HG02943 (cell line): Measurements from ENCODE around the gene TRAPPC2L.
"Not testable (repeated sequence)": the region's sequence is repeated elsewhere in the genome, so short reads cannot be mapped to it uniquely, and the experiment has no call there.

ENCODE experiments used
- ATAC-seq: cut with Tn5 transposase; IDR thresholded peaks from one replicate; pipeline ENCODE4 v1.9.1; 2021; ENCODE audit warnings: mild to moderate bottlenecking, low read depth, moderate library complexity; ENCODE audit not compliant: unreplicated experiment

TRAPPC2L gene

DNA sequence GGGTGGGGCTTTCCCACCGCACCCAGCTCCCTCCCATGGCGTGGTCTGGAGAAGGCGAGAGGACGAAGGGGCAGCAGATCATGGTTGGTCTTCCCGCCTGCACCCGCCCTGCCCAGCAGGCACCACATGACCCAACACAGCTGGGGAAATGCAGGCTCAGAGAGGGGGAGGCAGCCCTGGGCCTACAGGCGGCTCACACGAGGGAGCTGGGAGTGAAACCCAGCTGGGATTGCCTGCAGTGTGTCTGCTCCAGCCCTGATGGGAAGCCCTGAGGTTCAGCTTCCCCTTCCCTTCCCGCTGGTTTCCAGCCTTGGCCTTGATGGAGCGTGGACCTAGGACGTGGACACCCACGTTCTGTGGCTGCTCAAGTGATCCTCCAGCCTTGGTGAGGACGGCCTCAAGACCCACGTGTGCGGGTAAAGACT is 29.5 kb downstream of the TRAPPC2L start:
- no peak for ATAC-seq

DNA sequence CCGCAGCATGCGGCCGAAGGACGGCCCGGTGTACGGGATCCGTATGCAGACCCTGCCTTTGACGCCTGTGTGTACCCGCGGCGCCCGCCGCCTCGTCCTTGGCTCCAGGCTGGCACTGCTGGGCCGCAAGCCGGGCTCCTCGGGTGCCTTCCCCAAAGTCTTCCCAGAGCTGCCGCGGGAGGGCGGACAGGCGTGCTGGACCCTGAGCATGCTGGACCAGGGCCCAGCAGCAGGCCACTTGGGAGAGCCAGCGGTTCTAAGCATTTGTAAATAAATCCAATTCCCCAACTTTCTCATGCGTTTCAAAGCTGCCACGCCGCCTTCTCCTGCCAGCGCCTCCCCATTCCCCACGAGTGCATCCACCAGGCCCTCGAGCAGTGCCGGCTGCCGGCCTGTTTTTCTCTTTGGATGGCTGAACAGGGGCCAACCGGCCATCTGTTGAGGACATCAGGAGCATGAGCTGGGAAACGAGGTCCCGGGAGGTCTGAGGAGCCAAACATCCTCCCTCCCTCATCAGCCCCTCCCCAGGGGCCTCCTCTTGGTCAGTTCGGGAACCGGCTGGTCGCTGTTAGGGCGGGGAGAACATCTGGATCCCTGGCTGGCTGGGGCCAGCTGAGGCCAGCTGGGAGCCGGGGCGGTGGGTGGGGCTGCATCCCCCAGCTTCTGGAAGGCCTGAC is 30.1 kb downstream of the TRAPPC2L start:
- ATAC-seq: no peak

GRCh38 chr16:88888057-88888456 is 31.1 kb downstream of the TRAPPC2L start:
- ATAC-seq: no peak

- ATAC-seq: no peak
Observed at GRCh38 chr16:88888461-88889387, 31.8 kb downstream of the TRAPPC2L start.

- ATAC-seq: not testable (repeated sequence)
Observed at GRCh38 chr16:88889702-88890352, 32.9 kb downstream of the TRAPPC2L start.

GRCh38 chr16:88891083-88891482 is 34.2 kb downstream of the TRAPPC2L start:
- ATAC-seq: no peak

DNA sequence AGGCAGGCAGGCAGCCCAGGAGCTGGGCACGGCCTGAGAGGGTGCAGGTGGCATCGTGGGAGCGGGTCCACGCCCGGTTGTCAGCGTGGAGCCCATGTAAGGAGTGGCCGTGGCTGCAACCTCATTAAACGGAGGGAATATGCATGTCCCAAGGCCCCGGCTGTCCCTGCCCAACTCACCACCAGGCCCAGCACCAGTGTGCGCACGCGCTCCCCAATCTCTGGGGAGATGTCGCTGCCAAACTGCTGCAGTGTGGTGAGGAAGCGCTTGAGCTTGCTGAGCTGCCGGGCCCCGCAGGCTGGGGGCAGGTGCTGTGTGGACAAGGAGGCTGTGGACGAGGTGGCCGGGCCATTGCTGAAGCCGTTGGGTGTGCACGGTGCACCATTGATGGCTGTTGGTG is 35.1 kb downstream of the TRAPPC2L start:
- no peak for ATAC-seq

DNA sequence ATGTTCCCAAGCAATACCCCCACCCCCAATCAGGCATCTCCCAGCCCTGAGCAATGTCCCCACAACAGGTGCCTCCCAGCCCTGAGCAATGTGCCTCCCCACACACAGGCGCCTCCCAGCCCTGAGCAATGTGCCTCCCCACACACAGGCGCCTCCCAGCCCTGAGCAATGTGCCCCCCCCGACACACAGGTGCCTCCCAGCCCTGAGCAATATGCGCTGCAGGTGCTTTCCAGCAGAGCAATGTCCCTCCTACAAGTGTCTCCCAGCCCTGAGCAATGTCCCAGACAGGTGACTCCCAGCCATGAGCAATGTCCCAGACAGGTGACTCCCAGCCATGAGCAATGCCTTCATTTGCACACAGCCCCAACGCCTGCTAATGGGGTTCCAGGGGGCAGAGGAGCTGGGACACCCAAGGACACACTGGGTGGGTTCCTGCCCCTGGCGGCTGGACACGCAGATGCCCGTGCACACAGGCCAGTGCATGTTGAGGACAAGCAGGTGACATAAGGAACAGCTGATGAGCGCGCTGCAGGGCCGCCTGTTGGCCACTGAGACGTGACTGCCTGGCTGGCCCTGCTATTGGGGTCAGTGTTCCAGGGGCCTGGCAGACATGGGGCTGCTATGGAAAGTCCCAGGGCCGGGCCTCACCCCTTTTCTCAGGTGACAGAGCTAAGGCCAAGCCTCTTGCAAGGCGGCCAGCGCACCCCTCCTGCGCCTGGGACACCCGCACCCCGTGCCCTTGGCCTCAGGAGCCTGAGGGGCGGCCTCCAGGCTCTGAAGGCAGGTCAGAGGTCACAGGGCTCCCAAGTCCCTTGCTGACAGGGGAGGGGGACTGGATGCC is 36.4 kb downstream of the TRAPPC2L start:
- no peak for ATAC-seq

DNA sequence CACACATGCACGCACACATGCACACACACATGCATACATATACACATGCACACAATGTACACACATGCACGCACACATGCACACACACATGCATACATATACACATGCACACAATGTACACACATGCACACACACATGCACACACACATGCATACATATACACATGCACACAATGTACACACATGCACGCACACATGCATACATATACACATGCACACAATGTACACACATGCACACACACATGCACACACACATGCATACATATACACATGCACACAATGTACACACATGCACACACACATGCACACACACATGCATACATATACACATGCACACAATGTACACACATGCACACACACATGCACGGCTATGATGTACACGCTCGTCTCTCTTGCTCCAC is 37.3 kb downstream of the TRAPPC2L start:
- ATAC-seq: not testable (repeated sequence)

DNA sequence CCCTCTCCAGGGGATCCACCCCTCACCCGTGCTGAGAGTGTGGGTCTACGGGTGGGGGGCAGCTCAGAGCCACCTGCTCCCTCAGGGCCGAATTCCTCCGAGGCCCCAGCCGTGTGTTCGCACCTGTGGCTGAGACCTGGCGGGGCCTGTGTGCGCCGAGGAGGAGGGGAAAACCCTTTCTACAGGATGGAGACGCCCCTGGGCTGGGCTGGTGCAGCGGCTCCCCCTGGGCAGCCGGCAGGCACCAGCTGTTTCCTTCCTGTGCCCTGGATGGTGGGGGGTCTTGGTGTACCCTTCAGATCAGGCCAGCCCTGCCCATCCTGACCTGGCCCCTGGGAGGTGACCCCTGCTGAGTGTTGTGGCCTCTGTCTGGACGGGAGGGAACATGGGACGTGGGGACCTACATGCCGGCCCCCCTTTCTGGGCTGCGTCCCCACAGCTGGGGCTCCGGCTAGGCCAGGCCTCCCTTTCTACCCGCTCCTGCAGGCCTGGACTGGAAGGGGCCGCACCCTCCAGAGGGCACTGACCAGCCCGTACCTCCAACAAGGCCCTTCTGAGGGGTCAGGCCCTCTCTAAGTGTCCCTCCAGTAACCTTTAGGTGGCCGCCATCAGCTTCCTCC is 37.9 kb downstream of the TRAPPC2L start:
- no peak for ATAC-seq

DNA sequence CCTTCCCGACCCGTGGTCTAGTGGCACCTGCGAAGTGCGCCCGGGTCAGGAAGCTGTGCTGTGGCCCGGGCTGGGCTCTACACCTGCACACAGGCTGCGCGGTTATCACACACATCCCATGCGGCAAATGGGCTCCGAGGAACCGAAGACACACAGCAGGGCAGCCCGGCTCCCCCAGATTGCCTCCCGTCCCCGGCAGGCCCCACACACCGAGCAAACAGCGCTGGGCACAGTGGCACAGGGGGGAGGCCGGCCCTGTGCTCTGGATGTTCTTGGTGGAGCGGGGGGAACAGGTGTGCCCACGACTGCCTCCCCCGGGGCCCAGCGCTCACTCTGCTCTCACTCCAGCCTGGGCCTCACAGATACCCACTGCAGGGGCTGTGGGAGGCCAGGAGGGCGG is 38.4 kb downstream of the TRAPPC2L start:
- no peak for ATAC-seq

DNA sequence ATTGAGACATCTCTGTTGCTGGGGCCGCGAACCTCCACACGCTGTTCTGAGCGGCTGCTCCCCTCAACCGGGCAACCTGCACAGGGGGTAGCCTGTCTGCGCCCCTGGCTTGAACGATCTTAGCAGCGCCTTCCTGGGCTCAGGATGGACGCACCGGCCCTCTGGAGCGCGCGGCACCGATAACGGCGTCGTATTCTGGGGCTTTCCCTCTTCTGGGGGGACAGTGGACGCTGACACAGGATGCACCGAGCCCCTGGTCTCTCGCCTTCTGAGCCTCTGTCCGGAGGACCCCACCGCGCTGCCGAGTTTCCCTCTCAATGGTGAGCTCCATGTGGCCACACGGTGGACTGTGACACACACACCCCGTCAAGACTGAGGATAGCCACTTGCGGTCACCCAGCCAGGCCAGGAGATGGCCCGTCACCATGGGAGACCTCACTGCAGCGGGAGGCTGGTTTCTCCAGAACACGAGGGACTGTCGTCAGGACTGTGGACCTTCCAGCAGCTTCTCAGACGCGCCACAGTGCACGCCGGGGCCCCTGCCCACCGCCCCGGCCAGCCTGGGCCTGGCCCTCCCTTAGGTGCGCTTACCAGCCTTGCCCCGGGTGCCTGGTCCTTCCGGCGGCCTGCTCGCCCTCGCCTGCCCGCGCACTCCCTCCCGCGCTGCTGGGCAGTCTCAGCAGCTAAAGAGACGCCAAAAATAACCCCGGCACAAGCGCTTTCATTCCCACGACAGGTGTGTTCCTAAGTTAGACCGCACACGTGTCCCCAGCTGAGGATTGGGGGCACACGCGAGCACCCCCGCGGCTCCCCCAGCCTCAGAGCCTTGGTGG is 39.5 kb downstream of the TRAPPC2L start:
- ATAC-seq: no peak

- ATAC-seq: no peak
Observed at GRCh38 chr16:88897696-88898425, 40.9 kb downstream of the TRAPPC2L start.

- no peak for ATAC-seq
Observed at GRCh38 chr16:88899901-88900661, 43.2 kb downstream of the TRAPPC2L start.

DNA sequence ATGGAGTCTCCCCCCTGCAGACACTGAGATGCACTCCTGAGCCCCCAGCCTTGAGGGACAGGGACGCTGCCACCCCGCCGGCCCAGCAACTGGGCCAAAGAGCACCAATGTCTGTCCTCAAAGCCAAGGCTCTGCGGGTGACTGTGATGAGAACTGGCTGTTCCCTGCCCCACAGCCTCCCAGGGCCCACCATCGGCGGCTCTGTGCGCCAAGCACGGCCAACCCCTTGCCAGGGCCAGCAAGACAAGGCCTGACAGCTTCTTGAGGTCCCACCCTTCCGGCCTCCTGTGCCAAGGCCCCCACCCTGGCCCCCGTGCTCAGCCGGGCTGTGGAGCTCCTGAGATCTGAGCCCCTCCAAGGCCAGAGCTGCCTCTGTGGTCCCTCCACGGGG is 43.7 kb downstream of the TRAPPC2L start:
- ATAC-seq: no peak

DNA sequence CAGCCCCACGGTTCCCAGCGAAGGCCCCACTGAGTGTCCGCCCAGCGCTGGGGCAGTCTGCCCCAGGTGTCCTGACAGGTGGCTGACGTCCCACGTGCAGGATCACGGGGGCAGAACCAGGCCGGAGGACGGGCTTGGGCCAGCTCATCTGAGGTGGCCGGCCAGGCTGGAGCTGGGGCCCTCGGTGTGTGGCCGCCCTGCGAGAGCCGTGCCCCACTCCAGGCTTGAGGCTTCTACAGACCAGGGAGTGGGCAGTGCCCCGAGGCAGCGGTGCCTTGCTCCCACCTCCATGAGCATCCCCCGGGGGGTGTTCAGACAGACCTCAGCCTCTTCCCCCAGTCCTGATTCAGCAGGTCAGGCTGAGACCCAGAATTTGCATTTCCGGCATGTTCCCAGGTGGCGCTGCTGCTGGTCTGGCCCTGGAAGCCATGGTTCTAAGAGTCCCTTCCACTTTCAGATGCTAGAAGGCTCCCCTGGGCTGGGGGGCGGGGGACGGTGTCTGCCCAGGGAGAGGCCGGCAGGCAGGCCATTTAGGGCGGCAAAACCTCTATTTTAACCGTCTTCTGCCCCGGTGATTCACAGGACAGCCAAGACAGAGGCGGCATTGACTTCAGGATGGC is 44.9 kb downstream of the TRAPPC2L start:
- ATAC-seq: no peak

- ATAC-seq: no peak
Observed at GRCh38 chr16:88902744-88903143, 45.8 kb downstream of the TRAPPC2L start.
